SK-N-SH (cell line): ENCODE measurements around the gene ZIC2. TPM values are rescaled to one million over a fixed set of nuclear protein-coding genes. Genes with fewer than 3 reads are reported as not detected.

Source experiments
- CTCF ChIA-PET: fragments of 300-600, 350-600 bp; formaldehyde crosslinking; extraction: SDS; loops from one replicate; lab custom pipeline; 2021; lab: Yijun Ruan, JAX
- POLR2A ChIA-PET: fragments of 350-600 bp; sonication (Branson Sonifier 250); formaldehyde crosslinking; extraction: SDS; loops from one replicate; lab custom pipeline; 2020; ENCODE audit warnings: antibody characterized with exemption, inconsistent platforms; lab: Yijun Ruan, JAX
- DNase-seq: peaks from one replicate; pipeline ENCODE4 v3.0.0; 2012
- H2AFZ ChIP-seq: fragments of 200-600 bp; sonication (generic); 2 replicates; pipeline ENCODE4 v1.8.1; 2016; ENCODE audit warnings: antibody characterized with exemption, mild to moderate bottlenecking, low read depth
- H3F3A ChIP-seq: fragments of 200-600 bp; sonication (generic); replicated peaks from 2 replicates; pipeline ENCODE3; 2016; ENCODE audit warnings: antibody characterized with exemption, mild to moderate bottlenecking; ENCODE audit not compliant: insufficient read depth
- H3K27ac ChIP-seq, 2 experiments: fragments of 200-500 bp in 1 of 2; fragments of 200-600 bp in 1 of 2; sonication (Bioruptor generic) in 1 of 2; sonication (generic), shearing (Covaris generic) in 1 of 2; 2 replicates each; pipeline versions ENCODE4 v1.5.1 to v1.6.1; 2014 to 2016; ENCODE audit warnings: low read depth in 2 of 2, inconsistent platforms in 1 of 2, low read length in 1 of 2, mild to moderate bottlenecking in 1 of 2, mixed read lengths in 1 of 2
- H3K27me3 ChIP-seq: fragments of 200-600 bp; sonication (generic), shearing (Covaris generic); 2 replicates; pipeline ENCODE4 v1.6.1; 2016; ENCODE audit warnings: mixed run types; ENCODE audit not compliant: insufficient read depth
- H3K36me3 ChIP-seq, 2 experiments: fragments of 200-500 bp in 1 of 2; fragments of 200-600 bp in 1 of 2; sonication (Bioruptor generic) in 1 of 2; sonication (generic) in 1 of 2; replicated peaks in 1 of 2; 2 replicates each; pipeline versions ENCODE3 to v1.5.1; 2014 to 2016; ENCODE audit warnings: low read length in 1 of 2, mild to moderate bottlenecking in 1 of 2; ENCODE audit not compliant: insufficient read depth in 2 of 2, control insufficient read depth in 1 of 2
- H3K4me1 ChIP-seq, 2 experiments: fragments of 200-500 bp in 1 of 2; fragments of 200-600 bp in 1 of 2; sonication (Bioruptor generic) in 1 of 2; sonication (generic), shearing (Covaris generic) in 1 of 2; 2 replicates each; pipeline versions ENCODE4 v1.5.1 to v1.6.1; 2014 to 2016; ENCODE audit warnings: low read depth in 1 of 2, low read length in 1 of 2, mixed run types in 1 of 2; ENCODE audit not compliant: insufficient read depth in 2 of 2, control insufficient read depth in 1 of 2
- H3K4me2 ChIP-seq: fragments of 200-600 bp; sonication (generic), shearing (Covaris generic); 2 replicates; pipeline ENCODE4 v1.6.1; 2017; ENCODE audit warnings: mixed run types
- H3K4me3 ChIP-seq, 2 experiments: fragments of 200-500 bp in 1 of 2; fragments of 200-600 bp in 1 of 2; sonication (Bioruptor generic) in 1 of 2; sonication (generic), shearing (Covaris generic) in 1 of 2; 2 replicates each; pipeline versions ENCODE4 v1.5.1 to v1.8.1; 2014 to 2016; ENCODE audit warnings: low read depth in 2 of 2, inconsistent platforms in 1 of 2, low read length in 1 of 2, mild to moderate bottlenecking in 1 of 2, mixed read lengths in 1 of 2, moderate library complexity in 1 of 2
- H3K79me2 ChIP-seq: fragments of 200-600 bp; sonication (generic); 2 replicates; pipeline ENCODE4 v1.8.1; 2017; ENCODE audit warnings: mild to moderate bottlenecking; ENCODE audit not compliant: insufficient read depth
- H3K9ac ChIP-seq: fragments of 200-600 bp; sonication (generic); 2 replicates; pipeline ENCODE4 v1.6.1; 2017; ENCODE audit warnings: mixed run types
- H3K9me2 ChIP-seq: fragments of 200-600 bp; sonication (generic); 2 replicates; pipeline ENCODE4 v1.6.1; 2017; ENCODE audit warnings: mixed run types
- H3K9me3 ChIP-seq: fragments of 200-600 bp; sonication (generic); 2 replicates; pipeline ENCODE4 v1.6.1; 2017; ENCODE audit warnings: mixed run types, mild to moderate bottlenecking, moderate library complexity
- H4K20me1 ChIP-seq: fragments of 200-600 bp; sonication (generic); 2 replicates; pipeline ENCODE4 v1.6.1; 2017; ENCODE audit warnings: mild to moderate bottlenecking, mixed run types; ENCODE audit not compliant: insufficient read depth
- CHD2 ChIP-seq: fragments of 150-350 bp; IDR thresholded peaks from 2 replicates; pipeline ENCODE4 v1.6.1; 2018; ENCODE audit warnings: low read length; ENCODE audit not compliant: partially characterized antibody
- EP300 ChIP-seq, 2 experiments: IDR thresholded peaks; 2 replicates each; pipeline versions ENCODE4 v1.4.0 to v1.6.1; 2012; ENCODE audit warnings: borderline replicate concordance in 1 of 2, low read depth in 1 of 2, low read length in 1 of 2
- FOSL2 ChIP-seq: IDR thresholded peaks from 2 replicates; pipeline ENCODE4 v1.4.0; 2012; ENCODE audit warnings: low read depth, mild to moderate bottlenecking, moderate library complexity, borderline replicate concordance
- FOXM1 ChIP-seq: IDR thresholded peaks from 2 replicates; pipeline ENCODE4 v1.4.0; 2012; ENCODE audit warnings: low read depth, mild to moderate bottlenecking
- GATA2 ChIP-seq: sonication (generic); formaldehyde crosslinking; IDR thresholded peaks from 2 replicates; pipeline ENCODE4 v1.5.0; 2020; ENCODE audit warnings: mild to moderate bottlenecking, missing genetic modification reagents
- MEF2A ChIP-seq: IDR thresholded peaks from 2 replicates; pipeline ENCODE4 v1.4.0; 2012; ENCODE audit warnings: low read depth, borderline replicate concordance
- NFIC ChIP-seq: IDR thresholded peaks from 2 replicates; pipeline ENCODE4 v1.4.0; 2012; ENCODE audit warnings: borderline replicate concordance
- NRF1 ChIP-seq: IDR thresholded peaks from 2 replicates; pipeline ENCODE4 v1.6.1; 2012; ENCODE audit warnings: low read depth, mild to moderate bottlenecking, low read length
- RAD21 ChIP-seq: IDR thresholded peaks from 2 replicates; pipeline ENCODE4 v1.6.1; 2012; ENCODE audit warnings: mild to moderate bottlenecking, low read length
- RCOR1 ChIP-seq: fragments of 150-350 bp; IDR thresholded peaks from 2 replicates; pipeline ENCODE4 v1.6.1; 2017; ENCODE audit warnings: antibody characterized with exemption, low read length
- REST ChIP-seq: IDR thresholded peaks from 2 replicates; pipeline ENCODE4 v1.6.1; 2012; ENCODE audit warnings: mild to moderate bottlenecking, low read depth, low read length, moderate library complexity
- RXRA ChIP-seq: IDR thresholded peaks from 2 replicates; pipeline ENCODE4 v1.4.0; 2012; ENCODE audit warnings: low read depth, mild to moderate bottlenecking, borderline replicate concordance
- SIN3A ChIP-seq: IDR thresholded peaks from 2 replicates; pipeline ENCODE4 v1.6.1; 2012; ENCODE audit warnings: low read depth, mild to moderate bottlenecking, low read length, moderate library complexity, borderline replicate concordance
- YY1 ChIP-seq: IDR thresholded peaks from 2 replicates; pipeline ENCODE4 v1.4.0; 2012; ENCODE audit warnings: low read depth, mild to moderate bottlenecking
- WGBS: methylation state at CpG from one replicate; pipeline ENCODE4 v1.1.6; 2017; ENCODE audit warnings: low lambda C conversion rate; 5-methylcytosine and 5-hydroxymethylcytosine counted together
- polyA plus RNA-seq, 3 experiments: library from polyadenylated mRNA; depleted of rRNA; stranded (reverse); fragments of >200 nt; gene quantifications; 2 replicates each; pipeline ENCODE4 v1.2.3, GENCODE V29; 2012
- TF ChIP-seq, protein P1 (sequence below): fragments of 150-350 bp; IDR thresholded peaks from 2 replicates; pipeline ENCODE4 v1.6.1; 2016; ENCODE audit warnings: mild to moderate bottlenecking, low read depth, low read length
- TF ChIP-seq, protein P2 (sequence below): IDR thresholded peaks from 2 replicates; pipeline ENCODE4; 2012

The ZIC2 gene
- polyA plus RNA-seq, 1 of the 3 experiments (the other 2 are of a cell fraction): not detected

DNA sequence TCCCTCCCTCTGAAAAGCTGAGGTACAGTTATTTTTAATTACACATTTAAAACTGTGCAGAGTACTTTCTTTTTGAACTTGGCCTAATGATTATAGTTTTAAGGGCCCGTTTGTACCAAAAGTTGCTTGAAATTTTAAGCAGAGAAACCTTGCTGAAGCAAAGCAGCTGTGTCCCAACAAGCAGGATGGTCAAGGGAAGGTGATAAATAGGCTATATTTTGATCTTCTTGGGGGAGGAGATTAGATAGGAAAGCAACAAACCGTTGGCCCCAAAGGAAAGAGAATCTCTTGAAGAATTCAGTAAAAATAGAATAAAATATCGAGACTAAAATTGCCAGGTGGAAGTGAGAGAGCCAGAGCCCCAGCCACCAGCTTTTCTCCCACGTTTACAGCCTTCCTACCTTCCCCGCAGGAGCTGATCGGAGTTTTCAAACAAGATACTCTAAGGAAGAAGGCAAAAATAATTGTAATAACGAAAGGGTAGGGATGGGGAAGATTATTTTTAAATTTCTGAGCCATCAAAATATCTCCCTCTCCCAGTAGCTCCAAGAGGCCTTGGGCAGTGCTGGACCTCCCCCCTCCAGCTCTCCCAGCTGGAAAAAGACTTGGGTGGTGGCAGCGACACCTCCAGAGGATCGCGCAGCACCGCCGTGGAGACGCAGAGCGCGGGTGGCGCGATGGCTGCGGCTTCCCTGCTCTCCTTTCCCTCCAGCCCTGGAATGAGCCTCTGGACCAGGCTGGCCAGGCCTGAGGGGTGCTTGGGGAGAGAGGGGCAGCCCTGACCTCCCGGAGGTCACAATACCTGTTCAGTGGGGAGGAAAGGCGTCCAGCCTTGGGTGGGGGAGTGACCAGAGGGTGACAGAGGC, 5.8 kb downstream of the ZIC2 start:
- ChIA-PET POLR2A (no interaction called here), CTCF (interaction anchor here (0.6 to 3.8 kb wide), 8 partner anchors 9 to 1148 kb away, joined by 3 to 24 read pairs (median 4); no protein-coding TSS in a partner anchor)
- H3K9me3 ChIP-seq: no peaks in the 10 kb centered on the region
- H3K4me3 ChIP-seq: no peak overlapping the region
- DNase-seq: peak; percentile 32
- H3F3A ChIP-seq: peaks cover 4% of the 10 kb centered on the region
- H3K4me2 ChIP-seq: no peak overlapping the region
- H3K9ac ChIP-seq: no peak overlapping the region
- no peaks in the 10 kb centered on the region for H3K79me2 ChIP-seq
- 12% methylated on average over 11 of the region's 20 CpGs for WGBS
- H2AFZ ChIP-seq: no peak overlapping the region
- H4K20me1 ChIP-seq: peaks cover 38% of the 10 kb centered on the region
- H3K4me1 ChIP-seq: no peaks in the 10 kb centered on the region; a peak in 1 of 4 replicates
- H3K36me3 ChIP-seq: no peaks in the 10 kb centered on the region
- no peak overlapping the region for H3K27ac ChIP-seq
- peaks cover 96% of the 10 kb centered on the region for H3K27me3 ChIP-seq
- H3K9me2 ChIP-seq: no peaks in the 10 kb centered on the region
- no peak for TF ChIP-seq YY1
- no peak for TF ChIP-seq SIN3A
- no peak for TF ChIP-seq CHD2
- TF ChIP-seq EP300 (IDR thresholded peaks at IDR 0.05; ENCODE audit: borderline replicate concordance in 1 of 2, low read depth in 1 of 2, low read length in 1 of 2): no peak
- TF ChIP-seq REST: no peak
- no peak for TF ChIP-seq RXRA
- TF ChIP-seq FOXM1: no peak
- no peak for TF ChIP-seq RCOR1
- no peak for TF ChIP-seq RAD21
- TF ChIP-seq, protein P1, sequence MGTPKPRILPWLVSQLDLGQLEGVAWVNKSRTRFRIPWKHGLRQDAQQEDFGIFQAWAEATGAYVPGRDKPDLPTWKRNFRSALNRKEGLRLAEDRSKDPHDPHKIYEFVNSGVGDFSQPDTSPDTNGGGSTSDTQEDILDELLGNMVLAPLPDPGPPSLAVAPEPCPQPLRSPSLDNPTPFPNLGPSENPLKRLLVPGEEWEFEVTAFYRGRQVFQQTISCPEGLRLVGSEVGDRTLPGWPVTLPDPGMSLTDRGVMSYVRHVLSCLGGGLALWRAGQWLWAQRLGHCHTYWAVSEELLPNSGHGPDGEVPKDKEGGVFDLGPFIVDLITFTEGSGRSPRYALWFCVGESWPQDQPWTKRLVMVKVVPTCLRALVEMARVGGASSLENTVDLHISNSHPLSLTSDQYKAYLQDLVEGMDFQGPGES: no peak
- TF ChIP-seq, protein P2, sequence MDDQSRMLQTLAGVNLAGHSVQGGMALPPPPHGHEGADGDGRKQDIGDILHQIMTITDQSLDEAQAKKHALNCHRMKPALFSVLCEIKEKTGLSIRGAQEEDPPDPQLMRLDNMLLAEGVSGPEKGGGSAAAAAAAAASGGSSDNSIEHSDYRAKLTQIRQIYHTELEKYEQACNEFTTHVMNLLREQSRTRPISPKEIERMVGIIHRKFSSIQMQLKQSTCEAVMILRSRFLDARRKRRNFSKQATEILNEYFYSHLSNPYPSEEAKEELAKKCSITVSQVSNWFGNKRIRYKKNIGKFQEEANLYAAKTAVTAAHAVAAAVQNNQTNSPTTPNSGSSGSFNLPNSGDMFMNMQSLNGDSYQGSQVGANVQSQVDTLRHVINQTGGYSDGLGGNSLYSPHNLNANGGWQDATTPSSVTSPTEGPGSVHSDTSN: no peak
- TF ChIP-seq FOSL2: no peak
- TF ChIP-seq NRF1: no peak
- no peak for TF ChIP-seq GATA2 (CRISPR knock-in tag)
- no peak for TF ChIP-seq NFIC
- no peak for TF ChIP-seq MEF2A
